Adipocyte (in vitro differentiated cells): ENCODE measurements around the gene OR9Q2.
"Not testable (repeated sequence)": the region's sequence is repeated elsewhere in the genome, so short reads cannot be mapped to it uniquely, and the experiment has no call there.

ENCODE experiments used
- DNase-seq: peaks from one replicate; pipeline ENCODE4 v3.0.0-alpha.2; 2015; ENCODE audit warnings: low read depth
- H3K27me3 ChIP-seq: replicated peaks from 2 replicates; pipeline ENCODE4 v1.7.0; 2013; ENCODE audit warnings: mild to moderate bottlenecking, low read length, moderate library complexity; ENCODE audit not compliant: control insufficient read depth, insufficient read depth
- H3K36me3 ChIP-seq: 2 replicates; pipeline ENCODE4 v1.7.0; 2013; ENCODE audit warnings: low read length, mild to moderate bottlenecking, moderate library complexity; ENCODE audit not compliant: control insufficient read depth, insufficient read depth, severe bottlenecking
- H3K4me1 ChIP-seq: 2 replicates; pipeline ENCODE4 v1.7.0; 2013; ENCODE audit warnings: mild to moderate bottlenecking, low read length, moderate library complexity; ENCODE audit not compliant: control insufficient read depth, insufficient read depth
- H3K4me3 ChIP-seq: 2 replicates; pipeline ENCODE4 v1.7.0; 2013; ENCODE audit warnings: mild to moderate bottlenecking, low read length, moderate library complexity
- H3K9ac ChIP-seq: 2 replicates; pipeline ENCODE4 v1.7.0; 2013; ENCODE audit warnings: mild to moderate bottlenecking, low read length, moderate library complexity
- H3K9me3 ChIP-seq: 2 replicates; pipeline ENCODE4 v1.7.0; 2013; ENCODE audit warnings: mild to moderate bottlenecking, low read length, moderate library complexity; ENCODE audit not compliant: control insufficient read depth

Gene OR9Q2

DNA sequence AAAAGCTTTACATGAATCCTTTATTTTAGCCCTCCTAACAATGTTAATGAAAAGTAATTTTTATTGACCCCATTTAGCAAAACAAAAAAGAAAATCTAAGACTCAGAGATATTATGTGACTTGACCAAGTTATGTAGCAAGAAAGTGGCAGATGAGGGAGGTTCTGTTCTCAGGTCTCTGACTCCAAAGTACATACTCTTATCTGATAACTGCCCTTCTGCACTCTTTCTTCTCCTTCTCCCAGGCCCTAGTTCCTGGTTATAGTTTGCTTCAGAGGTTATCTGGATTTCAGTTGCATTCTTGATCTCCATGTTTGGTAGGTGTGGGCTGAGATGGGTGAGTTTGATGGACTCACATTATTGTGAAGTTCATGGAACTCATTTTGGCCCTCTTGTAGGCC lies 4.5 kb downstream of the OR9Q2 start:
- Histone ChIP-seq H3K36me3 (no peaks in the 10 kb centered on the region), H3K4me1 (no peaks in the 10 kb centered on the region), H3K27me3 (no peaks in the 10 kb centered on the region), H3K4me3 (no peak overlapping the region), H3K9me3 (peaks cover 13% of the 10 kb centered on the region), H3K9ac (no peak overlapping the region)
- no peak for DNase-seq

DNA sequence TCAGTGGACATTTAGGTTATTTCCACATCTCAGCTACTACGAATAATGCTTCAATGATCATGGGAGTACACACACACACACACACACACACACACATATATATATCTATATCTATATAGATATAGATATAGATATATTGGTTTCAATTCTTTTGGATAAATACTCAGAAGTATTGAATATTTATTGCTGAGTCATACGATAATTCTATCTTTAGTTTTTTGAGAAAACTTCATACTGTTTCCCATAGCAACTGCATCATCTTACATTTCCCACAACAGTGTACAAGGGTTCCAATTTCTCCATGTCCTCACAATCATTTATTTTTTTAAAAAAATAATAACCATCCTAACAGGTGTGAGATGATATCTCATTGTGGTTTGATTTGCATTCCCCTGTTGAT lies 7.1 kb downstream of the OR9Q2 start:
- no peak overlapping the region for H3K4me3 ChIP-seq
- H3K36me3 ChIP-seq, result no peaks in the 10 kb centered on the region
- H3K9me3 ChIP-seq, result peaks cover 13% of the 10 kb centered on the region

DNA sequence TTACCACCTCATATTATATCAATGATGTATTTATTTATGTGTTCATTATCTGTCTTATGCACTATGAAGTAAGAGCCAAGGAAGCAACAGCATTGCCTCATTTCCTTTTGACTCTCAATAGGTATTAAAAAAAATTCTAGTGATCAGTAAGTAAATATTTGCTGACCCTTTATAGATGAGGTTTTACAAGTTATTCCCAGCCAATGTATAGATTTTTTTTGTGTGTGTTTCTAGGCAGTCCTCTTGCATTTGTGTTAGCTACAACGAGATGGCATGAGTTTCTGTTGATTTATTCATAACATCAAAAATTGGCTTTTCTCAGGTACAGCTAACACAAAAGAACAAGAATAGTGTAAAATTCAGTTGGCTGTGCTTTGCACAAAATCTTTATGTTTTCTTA lies 10.4 kb downstream of the OR9Q2 start:
- no peak overlapping the region for H3K9ac ChIP-seq

More for the DNA sequence above, 7.1 kb downstream of the OR9Q2 start:
- no peaks in the 10 kb centered on the region for H3K4me1 ChIP-seq
- H3K27me3 ChIP-seq, result no peaks in the 10 kb centered on the region
- H3K9ac ChIP-seq, result no peak overlapping the region
- DNase-seq, result no peak

GRCh38 chr11:58204042-58204441 lies 15.2 kb downstream of the OR9Q2 start, which contains the start of gene OR1S2:
Gene OR1S2, minus strand, starts transcription at chr11:58204142. Its CDS starts 0 bp downstream, at chr11:58204142.
- H3K9me3 ChIP-seq, result no peaks in the 10 kb centered on the region
- no peak within 1 kb of the TSS for H3K4me3 ChIP-seq
- no peak within 1 kb of the TSS for H3K9ac ChIP-seq
- DNase-seq, result no peak
- H3K27me3 ChIP-seq, result no peaks in the 10 kb centered on the region
- H3K36me3 ChIP-seq, result no peaks in the 10 kb centered on the region
- H3K4me1 ChIP-seq, result no peaks in the 10 kb centered on the region

More for the DNA sequence above, 10.4 kb downstream of the OR9Q2 start:
- no peaks in the 10 kb centered on the region for H3K4me1 ChIP-seq
- H3K27me3 ChIP-seq, result no peaks in the 10 kb centered on the region
- peaks cover 12% of the 10 kb centered on the region for H3K9me3 ChIP-seq
- DNase-seq, result no peak
- H3K4me3 ChIP-seq, result no peak overlapping the region
- no peaks in the 10 kb centered on the region for H3K36me3 ChIP-seq

GRCh38 chr11:58212420-58212819 lies 23.6 kb downstream of the OR9Q2 start, which contains the start of gene OR1S1:
Gene OR1S1, plus strand, starts transcription at chr11:58212720.
- not testable (repeated sequence) for H3K9ac ChIP-seq

DNA sequence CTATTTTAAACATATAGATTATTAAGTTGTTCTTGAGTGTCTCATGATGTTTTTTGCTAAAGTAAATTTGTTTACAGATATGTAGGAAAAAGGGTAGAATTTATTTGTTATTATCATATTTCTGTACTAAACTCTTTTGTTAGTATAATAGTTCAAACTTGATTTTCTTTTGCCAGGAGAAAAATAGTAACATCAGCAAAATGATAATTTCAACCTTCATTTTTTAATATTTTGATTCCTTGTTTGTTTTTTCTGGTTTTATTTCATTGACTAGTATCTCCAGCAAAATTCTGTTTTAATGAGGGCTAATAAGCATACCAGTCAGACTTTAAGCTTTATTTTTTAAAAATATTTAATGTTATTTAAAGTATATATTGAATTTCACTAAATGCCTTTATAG lies 27.6 kb downstream of the OR9Q2 start:
- Histone ChIP-seq H3K36me3 (no peaks in the 10 kb centered on the region), H3K27me3 (no peaks in the 10 kb centered on the region), H3K9ac (no peak overlapping the region), H3K4me3 (no peak overlapping the region), H3K9me3 (no peaks in the 10 kb centered on the region), H3K4me1 (no peaks in the 10 kb centered on the region)
- DNase-seq, result no peak

More at GRCh38 chr11:58212420-58212819, 23.6 kb downstream of the OR9Q2 start, which contains the start of gene OR1S1:
- not testable (repeated sequence) for H3K27me3 ChIP-seq, H3K4me3 ChIP-seq, DNase-seq, H3K9me3 ChIP-seq, H3K4me1 ChIP-seq, H3K36me3 ChIP-seq

- Histone ChIP-seq H3K4me3 (no peak overlapping the region), H3K4me1 (no peaks in the 10 kb centered on the region), H3K27me3 (no peaks in the 10 kb centered on the region), H3K9ac (no peak overlapping the region), H3K36me3 (no peaks in the 10 kb centered on the region), H3K9me3 (no peaks in the 10 kb centered on the region)
- DNase-seq, result no peak
These were observed 33.9 kb downstream of the OR9Q2 start for GRCh38 chr11:58222721-58223120.

DNA sequence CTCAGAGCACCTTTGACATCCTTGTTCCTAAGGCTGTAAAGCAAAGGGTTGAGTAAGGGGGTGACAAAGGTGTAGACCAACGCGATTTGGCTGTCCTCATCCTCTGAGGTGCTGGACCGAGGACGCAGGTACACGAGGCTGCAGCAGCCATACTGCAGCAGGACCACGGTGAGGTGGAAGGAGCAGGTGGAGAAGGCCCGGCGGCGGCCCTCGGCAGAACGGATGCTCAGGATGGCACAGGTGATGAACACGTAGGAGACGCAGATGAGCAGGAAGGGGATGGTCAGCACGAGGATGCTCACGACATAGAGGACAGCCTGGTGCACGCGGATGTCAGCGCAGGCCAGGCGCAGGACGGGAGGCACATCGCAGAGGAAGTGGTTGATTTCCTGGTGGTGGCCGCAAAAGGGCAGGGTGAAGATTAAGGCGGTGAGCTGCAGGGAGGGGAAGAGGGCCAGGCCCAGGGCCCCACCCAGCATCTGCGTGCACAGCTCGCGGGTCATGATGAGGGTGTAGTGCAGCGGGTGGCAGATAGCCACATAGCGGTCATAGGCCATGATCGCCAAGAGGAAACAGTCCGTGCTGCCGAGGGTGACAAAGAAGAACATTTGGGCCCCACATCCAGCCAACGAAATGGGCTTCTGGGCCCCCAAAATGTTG lies 39.2 kb downstream of the OR9Q2 start:
- Histone ChIP-seq H3K4me3 (no peak overlapping the region), H3K36me3 (no peaks in the 10 kb centered on the region), H3K9me3 (no peaks in the 10 kb centered on the region), H3K27me3 (no peaks in the 10 kb centered on the region), H3K9ac (no peak overlapping the region), H3K4me1 (no peaks in the 10 kb centered on the region)
- DNase-seq, result no peak
